HL-60 (cell line): ENCODE measurements around the gene CCDC51.

Experiments
- DNase-seq, 2 experiments: peaks; one replicate each; pipeline ENCODE4 v3.0.0-alpha.2; 2010 to 2020; ENCODE audit warnings: low read depth in 1 of 2, low spot score in 1 of 2
- H3K27ac ChIP-seq: fragments of 250-450 bp; sonication (Bioruptor Pico); replicated peaks from 2 replicates; pipeline ENCODE4 v1.5.1; 2020; ENCODE audit warnings: mild to moderate bottlenecking, moderate library complexity
- H3K27me3 ChIP-seq: fragments of 250-450 bp; sonication (Bioruptor Pico); 2 replicates; pipeline ENCODE4 v1.5.1; 2021; ENCODE audit warnings: mild to moderate bottlenecking, moderate library complexity; ENCODE audit not compliant: insufficient read depth, poor library complexity, severe bottlenecking
- H3K4me3 ChIP-seq: replicated peaks from 2 replicates; pipeline ENCODE4 v1.5.1; 2011; ENCODE audit warnings: mild to moderate bottlenecking, control low read depth, low read length; ENCODE audit not compliant: insufficient read depth
- CTCF ChIP-seq: IDR thresholded peaks from one replicate; pipeline ENCODE4 v1.5.1; 2011; ENCODE audit warnings: low read length, control low read depth, inconsistent platforms; ENCODE audit not compliant: insufficient read depth
- GABPA ChIP-seq: IDR thresholded peaks from 2 replicates; pipeline ENCODE4 v1.6.1; 2012; ENCODE audit warnings: low read depth
- POLR2AphosphoS5 ChIP-seq: IDR thresholded peaks from 2 replicates; pipeline ENCODE4 v1.6.1; 2012; ENCODE audit warnings: low read depth
- REST ChIP-seq: IDR thresholded peaks from 2 replicates; pipeline ENCODE4 v1.6.1; 2012; ENCODE audit warnings: low read depth; ENCODE audit not compliant: insufficient replicate concordance
- SPI1 ChIP-seq: IDR thresholded peaks from 2 replicates; pipeline ENCODE4 v1.6.1; 2012; ENCODE audit warnings: low read depth, mild to moderate bottlenecking, borderline replicate concordance

The CCDC51 gene

GRCh38 chr3:48432411-48433371, 7.2 kb downstream of the CCDC51 start:
- H3K27ac ChIP-seq, result no peak overlapping the region
- H3K4me3 ChIP-seq, result no peak overlapping the region
- peaks cover 2% of the 10 kb centered on the region for H3K27me3 ChIP-seq
- DNase-seq, result peak in 1 of 2 experiments; percentile 16
- TF ChIP-seq CTCF (no peak), POLR2AphosphoS5 (no peak), REST (no peak), GABPA (no peak)

GRCh38 chr3:48431224-48432029, 8.5 kb downstream of the CCDC51 start:
- peaks cover 2% of the 10 kb centered on the region for H3K27me3 ChIP-seq
- no peak for TF ChIP-seq POLR2AphosphoS5
- TF ChIP-seq SPI1, result no peak
- TF ChIP-seq REST, result no peak
- no peak for TF ChIP-seq CTCF
- no peak for TF ChIP-seq GABPA
- no peak for DNase-seq

GRCh38 chr3:48430708-48431101, 9.2 kb downstream of the CCDC51 start:
- no peak for TF ChIP-seq SPI1
- no peak for TF ChIP-seq GABPA
- TF ChIP-seq REST, result no peak
- no peak for TF ChIP-seq CTCF
- TF ChIP-seq POLR2AphosphoS5, result no peak
- no peak for DNase-seq
- H3K4me3 ChIP-seq, result no peak overlapping the region
- peaks cover 2% of the 10 kb centered on the region for H3K27me3 ChIP-seq
- no peak overlapping the region for H3K27ac ChIP-seq

More at GRCh38 chr3:48431224-48432029, 8.5 kb downstream of the CCDC51 start:
- no peak overlapping the region for H3K27ac ChIP-seq
- H3K4me3 ChIP-seq, result no peak overlapping the region
